ENCODE results near the gene CEP170B. TPM values are rescaled to one million over a fixed set of nuclear protein-coding genes. Genes with fewer than 3 reads are reported as not detected.
"Not testable (repeated sequence)": the region's sequence is repeated elsewhere in the genome, so short reads cannot be mapped to it uniquely, and the experiment has no call there.

Gene CEP170B
- total RNA-seq, 2 donors from 2014 or later = 3.4 to 3.8 TPM

- ATAC-seq (peak; percentile 50 to 65), DNase-seq (ENCODE audit: low spot score) (no peak)
- Mint-ChIP-seq H3K4me1 (ENCODE audit: low read depth in 2 of 2) (peaks cover 19 to 23% of the 10 kb centered on the region in 2 donors), H3K27ac (no peak overlapping the region), H3K36me3 (peaks cover 6% of the 10 kb centered on the region), H3K9me3 (peaks cover 7% of the 10 kb centered on the region), H3K27me3 (peaks cover 12 to 19% of the 10 kb centered on the region in 2 donors), H3K4me3 (peak overlapping the region; percentile 79)
Observed at GRCh38 chr14:104827177-104828055, 37.7 kb upstream of the CEP170B start.

GRCh38 chr14:104830781-104831180, 34.3 kb upstream of the CEP170B start:
- H3K36me3 Mint-ChIP-seq = no peaks in the 10 kb centered on the region
- H3K27ac Mint-ChIP-seq = no peak overlapping the region
- no peak for ATAC-seq
- DNase-seq (ENCODE audit: low spot score) = no peak
- no peaks in the 10 kb centered on the region for H3K9me3 Mint-ChIP-seq
- peaks cover 9 to 10% of the 10 kb centered on the region in 2 donors for H3K4me1 Mint-ChIP-seq (ENCODE audit: low read depth in 2 of 2)
- peaks cover 0 to 1% of the 10 kb centered on the region in 2 donors for H3K27me3 Mint-ChIP-seq
- H3K4me3 Mint-ChIP-seq = no peak overlapping the region

- not testable (repeated sequence) for H3K36me3 Mint-ChIP-seq; H3K9me3 Mint-ChIP-seq; H3K4me3 Mint-ChIP-seq; H3K27ac Mint-ChIP-seq; ATAC-seq; DNase-seq (ENCODE audit: low spot score); H3K4me1 Mint-ChIP-seq (ENCODE audit: low read depth in 2 of 2)
- H3K27me3 Mint-ChIP-seq = peaks cover 11 to 25% of the 10 kb centered on the region in 2 donors
Observed at GRCh38 chr14:104836171-104836935, 28.7 kb upstream of the CEP170B start.

- Mint-ChIP-seq H3K4me1 (ENCODE audit: low read depth in 2 of 2) (no peaks in the 10 kb centered on the region), H3K9me3 (no peaks in the 10 kb centered on the region), H3K36me3 (no peaks in the 10 kb centered on the region), H3K27ac (no peak overlapping the region), H3K27me3 (peaks cover 47 to 68% of the 10 kb centered on the region in 2 donors), H3K4me3 (no peak overlapping the region)
- ATAC-seq (no peak), DNase-seq (ENCODE audit: low spot score) (no peak)
Observed at GRCh38 chr14:104841730-104842129, 23.3 kb upstream of the CEP170B start.

- ATAC-seq = no peak
- H3K27ac Mint-ChIP-seq = no peak overlapping the region
- no peaks in the 10 kb centered on the region for H3K4me1 Mint-ChIP-seq (ENCODE audit: low read depth in 2 of 2)
- H3K4me3 Mint-ChIP-seq = no peak overlapping the region
- H3K27me3 Mint-ChIP-seq = peaks cover 49 to 73% of the 10 kb centered on the region in 2 donors
- no peak for DNase-seq (ENCODE audit: low spot score)
- H3K9me3 Mint-ChIP-seq = no peaks in the 10 kb centered on the region
- no peaks in the 10 kb centered on the region for H3K36me3 Mint-ChIP-seq
Observed at GRCh38 chr14:104843006-104843405, 22.1 kb upstream of the CEP170B start.

- H3K4me3 Mint-ChIP-seq = no peak overlapping the region
- ATAC-seq = no peak
- DNase-seq (ENCODE audit: low spot score) = no peak
- no peaks in the 10 kb centered on the region for H3K4me1 Mint-ChIP-seq (ENCODE audit: low read depth in 2 of 2)
- peaks cover 49 to 69% of the 10 kb centered on the region in 2 donors for H3K27me3 Mint-ChIP-seq
- no peaks in the 10 kb centered on the region for H3K9me3 Mint-ChIP-seq
- H3K36me3 Mint-ChIP-seq = no peaks in the 10 kb centered on the region
- H3K27ac Mint-ChIP-seq = no peak overlapping the region
Observed at GRCh38 chr14:104843442-104844305, 21.4 kb upstream of the CEP170B start.

- no peak overlapping the region for H3K27ac Mint-ChIP-seq
- no peak for ATAC-seq
- H3K4me1 Mint-ChIP-seq (ENCODE audit: low read depth in 2 of 2) = no peaks in the 10 kb centered on the region
- H3K4me3 Mint-ChIP-seq = no peak overlapping the region
- peaks cover 43 to 61% of the 10 kb centered on the region in 2 donors for H3K27me3 Mint-ChIP-seq
- no peaks in the 10 kb centered on the region for H3K36me3 Mint-ChIP-seq
- no peak for DNase-seq (ENCODE audit: low spot score)
- no peaks in the 10 kb centered on the region for H3K9me3 Mint-ChIP-seq
Observed at GRCh38 chr14:104844306-104845032, 20.6 kb upstream of the CEP170B start.

GRCh38 chr14:104845033-104845666, 19.9 kb upstream of the CEP170B start:
- no peaks in the 10 kb centered on the region for H3K9me3 Mint-ChIP-seq
- no peak overlapping the region for H3K4me3 Mint-ChIP-seq
- no peak overlapping the region for H3K27ac Mint-ChIP-seq
- ATAC-seq (no peak), DNase-seq (ENCODE audit: low spot score) (no peak)
- H3K4me1 Mint-ChIP-seq (ENCODE audit: low read depth in 2 of 2) = no peaks in the 10 kb centered on the region
- H3K36me3 Mint-ChIP-seq = no peaks in the 10 kb centered on the region
- H3K27me3 Mint-ChIP-seq = peaks cover 43 to 59% of the 10 kb centered on the region in 2 donors

GRCh38 chr14:104845834-104846441, 19.1 kb upstream of the CEP170B start:
- no peak overlapping the region for H3K4me3 Mint-ChIP-seq
- no peak for DNase-seq (ENCODE audit: low spot score)
- no peaks in the 10 kb centered on the region for H3K9me3 Mint-ChIP-seq
- H3K36me3 Mint-ChIP-seq = no peaks in the 10 kb centered on the region
- no peak overlapping the region for H3K27ac Mint-ChIP-seq
- H3K4me1 Mint-ChIP-seq (ENCODE audit: low read depth in 2 of 2) = no peaks in the 10 kb centered on the region
- no peak for ATAC-seq
- peaks cover 40 to 52% of the 10 kb centered on the region in 2 donors for H3K27me3 Mint-ChIP-seq

- no peak overlapping the region for H3K4me3 Mint-ChIP-seq
- no peak for DNase-seq (ENCODE audit: low spot score)
- H3K27me3 Mint-ChIP-seq = peaks cover 7 to 10% of the 10 kb centered on the region in 2 donors
- no peaks in the 10 kb centered on the region for H3K4me1 Mint-ChIP-seq (ENCODE audit: low read depth in 2 of 2)
- no peaks in the 10 kb centered on the region for H3K9me3 Mint-ChIP-seq
- H3K36me3 Mint-ChIP-seq = no peaks in the 10 kb centered on the region
- H3K27ac Mint-ChIP-seq = no peak overlapping the region
- no peak for ATAC-seq
Observed at GRCh38 chr14:104852280-104852663, 12.8 kb upstream of the CEP170B start.

- Mint-ChIP-seq H3K27ac (no peak overlapping the region), H3K9me3 (no peaks in the 10 kb centered on the region), H3K36me3 (no peaks in the 10 kb centered on the region), H3K4me1 (ENCODE audit: low read depth in 2 of 2) (no peaks in the 10 kb centered on the region), H3K4me3 (no peak overlapping the region), H3K27me3 (peaks cover 7 to 10% of the 10 kb centered on the region in 2 donors)
- DNase-seq (ENCODE audit: low spot score) (no peak), ATAC-seq (peak in 1 of 2 donors; percentile 38)
Observed at GRCh38 chr14:104855532-104856090, 9.5 kb upstream of the CEP170B start.
